ENCODE data around the gene TECPR1. TPM values are rescaled to one million over a fixed set of nuclear protein-coding genes. Genes with fewer than 3 reads are reported as not detected.

Gene TECPR1
- total and polyA plus RNA-seq, 2 of the 4 experiments (the other 2 are of a cell fraction), result 11.5 to 14.7 TPM

GRCh38 chr7:98203261-98203963 lies 48.6 kb downstream of the TECPR1 start:
- Histone ChIP-seq H3K4me2 (ENCODE audit: low read depth, low read length) (no peak overlapping the region), H3K9me1 (ENCODE audit: insufficient read depth, low read length) (peaks cover 5% of the 10 kb centered on the region; the same call in 1 of the 2 replicates), H3K79me1 (ENCODE audit: low read depth in 1 of 2, low read length in 2 of 2) (peaks cover 5 to 6% of the 10 kb centered on the region in 2 experiments), H3K4ac (ENCODE audit: low read depth, low read length) (no peak overlapping the region), H4K91ac (ENCODE audit: insufficient read depth, low read depth, low read length) (no peak overlapping the region), H3K9ac (ENCODE audit: low read depth, low read length) (no peak overlapping the region), H4K20me1 (ENCODE audit: insufficient read depth, low read length) (no peaks in the 10 kb centered on the region), H3K4me1 (ENCODE audit: control insufficient read depth, insufficient read depth, low read length) (no peaks in the 10 kb centered on the region; the same call in 1 of the 2 replicates), H3K9me3 (ENCODE audit: control insufficient read depth, insufficient read depth, low read length) (peaks cover 2% of the 10 kb centered on the region; the same call in 1 of the 2 replicates), H2BK120ac (ENCODE audit: low read depth, low read length) (no peak overlapping the region), H2BK5ac (ENCODE audit: low read depth, low read length, poor library complexity, severe bottlenecking) (no peak overlapping the region), H3K56ac (ENCODE audit: extremely low read depth, insufficient read depth, low read length) (no peak overlapping the region), H4K8ac (ENCODE audit: low read depth in 2 of 2, low read length in 2 of 2) (no peak overlapping the region), H2AK5ac (ENCODE audit: low read depth, low read length) (no peak overlapping the region), H3K27me3 (ENCODE audit: control insufficient read depth, insufficient read depth, low read length) (no peaks in the 10 kb centered on the region), H4K5ac (ENCODE audit: low read depth, low read length) (no peak overlapping the region), H2BK15ac (ENCODE audit: low read depth, low read length) (no peak overlapping the region), H3K23ac (ENCODE audit: low read depth, low read length) (no peak overlapping the region), H2AFZ (replicated peaks; ENCODE audit: low read length, poor library complexity) (no peak overlapping the region), H3K18ac (ENCODE audit: low read depth, low read length) (no peak overlapping the region), H2AK9ac (replicated peaks; ENCODE audit: low read depth, low read length, poor library complexity) (no peak overlapping the region), H3K36me3 (ENCODE audit: control insufficient read depth, insufficient read depth, low read length) (peaks cover 16% of the 10 kb centered on the region), H3K4me3 (ENCODE audit: insufficient read depth, low read depth, low read length) (no peak overlapping the region), H3K14ac (replicated peaks; ENCODE audit: low read depth, low read length) (no peak overlapping the region), H3K27ac (ENCODE audit: insufficient read depth, low read length) (no peak overlapping the region), H2BK20ac (ENCODE audit: low read depth, low read length) (no peak overlapping the region)
- ChIA-PET POLR2A (ENCODE audit: unreplicated experiment) (no interaction called here), CTCF (no interaction called here)
- dilution Hi-C loops (cut with HindIII; ENCODE audit: low sequenced_read_pairs, unreplicated experiment) (no loop called here), intact Hi-C loops (cut with micrococcal nuclease) (no loop called here), in situ Hi-C loops (cut with MboI; ENCODE audit: low sequenced_read_pairs) (no loop called here)
- TF ChIP-seq CHD1 (IDR thresholded peaks at IDR 0.05; ENCODE audit: low read depth, low read length) (no peak), RFX5 (IDR thresholded peaks at IDR 0.05; ENCODE audit: low read depth, low read length) (no peak), CTCF (conservative IDR thresholded peaks at IDR 0.05; ENCODE audit: low read depth, low read length) (no peak), FOS (IDR thresholded peaks at IDR 0.05; ENCODE audit: low read depth, low read length) (no peak), MXI1 (IDR thresholded peaks at IDR 0.05; ENCODE audit: borderline replicate concordance, low read depth, low read length) (no peak), ELK1 (IDR thresholded peaks at IDR 0.05; ENCODE audit: borderline replicate concordance, low read depth, low read length) (no peak), RCOR1 (IDR thresholded peaks at IDR 0.05; ENCODE audit: insufficient replicate concordance, low read length) (no peak), SMC3 (IDR thresholded peaks at IDR 0.05; ENCODE audit: low read depth, low read length) (no peak)
- no TSS peak for BruUV-seq (replicated peaks)
- 87% methylated on average over 12 of the region's 28 CpGs; no CpG with 5 or more reads in 1 of the 2 experiments for WGBS, 2 experiments (ENCODE audit: extremely low coverage in 2 of 2, insufficient read length in 1 of 2)
- DNase-seq, result no peak
- ATAC-seq (ENCODE audit: low read depth), result no peak

All from IMR-90 (cell line).